GM04503 (cell line): Measurements from ENCODE around the gene BFAR.
A peak's percentile ranks its signal among the peaks of the same experiment; 100 is the strongest.
"Not testable (repeated sequence)": the region's sequence is repeated elsewhere in the genome, so short reads cannot be mapped to it uniquely, and the experiment has no call there.

ENCODE experiments used
- DNase-seq: peaks from one replicate; pipeline ENCODE4 v3.0.0-alpha.2; 2012; ENCODE audit warnings: low read depth

Gene BFAR

GRCh38 chr16:14632693-14633569 is at the start of gene BFAR:
TSS of gene BFAR (plus strand) at chr16:14632951. CDS start at chr16:14644347, 11,396 bp downstream.
- peak; percentile 79 for DNase-seq

- no peak for DNase-seq
Observed at GRCh38 chr16:14585287-14585686, 47.5 kb upstream of the BFAR start.

GRCh38 chr16:14586637-14587305 is 46.0 kb upstream of the BFAR start:
- no peak for DNase-seq

GRCh38 chr16:14600164-14600563 is 32.6 kb upstream of the BFAR start:
- no peak for DNase-seq

GRCh38 chr16:14602443-14602963 is 30.2 kb upstream of the BFAR start:
- no peak for DNase-seq

GRCh38 chr16:14606102-14606501 is 26.6 kb upstream of the BFAR start:
- no peak for DNase-seq

- no peak for DNase-seq
Observed at GRCh38 chr16:14608111-14608566, 24.6 kb upstream of the BFAR start.

GRCh38 chr16:14608604-14609003 is 24.1 kb upstream of the BFAR start:
- no peak for DNase-seq

GRCh38 chr16:14609716-14610115 is 23.0 kb upstream of the BFAR start:
- no peak for DNase-seq

GRCh38 chr16:14611660-14612059 is 21.1 kb upstream of the BFAR start:
- DNase-seq = no peak

GRCh38 chr16:14613991-14614390 is 18.8 kb upstream of the BFAR start:
- no peak for DNase-seq

GRCh38 chr16:14616280-14616679 is 16.5 kb upstream of the BFAR start:
- DNase-seq = no peak

- no peak for DNase-seq
Observed at GRCh38 chr16:14618566-14618965, 14.2 kb upstream of the BFAR start.

GRCh38 chr16:14627078-14627477 is 5.7 kb upstream of the BFAR start:
- no peak for DNase-seq

GRCh38 chr16:14628806-14629611 is 3.7 kb upstream of the BFAR start:
- DNase-seq = no peak

- DNase-seq = no peak
Observed at GRCh38 chr16:14629612-14629918, 3.2 kb upstream of the BFAR start.

GRCh38 chr16:14629919-14630619 is 2.7 kb upstream of the BFAR start, which contains the start of gene PARN:
TSS of gene PARN (minus strand) at chr16:14630260. CDS start at chr16:14630125, 135 bp downstream.
- peak; percentile 79 for DNase-seq

- DNase-seq = not testable (repeated sequence)
Observed at GRCh38 chr16:14630620-14631330, 2.0 kb upstream of the BFAR start.

- no peak for DNase-seq
Observed at GRCh38 chr16:14634389-14634725, 1.6 kb downstream of the BFAR start.

GRCh38 chr16:14635395-14636165 is 2.8 kb downstream of the BFAR start:
- no peak for DNase-seq
